ENCODE measurements around the gene TRAPPC14.
A peak's percentile ranks its signal among the peaks of the same experiment; 100 is the strongest.

Gene TRAPPC14

DNA sequence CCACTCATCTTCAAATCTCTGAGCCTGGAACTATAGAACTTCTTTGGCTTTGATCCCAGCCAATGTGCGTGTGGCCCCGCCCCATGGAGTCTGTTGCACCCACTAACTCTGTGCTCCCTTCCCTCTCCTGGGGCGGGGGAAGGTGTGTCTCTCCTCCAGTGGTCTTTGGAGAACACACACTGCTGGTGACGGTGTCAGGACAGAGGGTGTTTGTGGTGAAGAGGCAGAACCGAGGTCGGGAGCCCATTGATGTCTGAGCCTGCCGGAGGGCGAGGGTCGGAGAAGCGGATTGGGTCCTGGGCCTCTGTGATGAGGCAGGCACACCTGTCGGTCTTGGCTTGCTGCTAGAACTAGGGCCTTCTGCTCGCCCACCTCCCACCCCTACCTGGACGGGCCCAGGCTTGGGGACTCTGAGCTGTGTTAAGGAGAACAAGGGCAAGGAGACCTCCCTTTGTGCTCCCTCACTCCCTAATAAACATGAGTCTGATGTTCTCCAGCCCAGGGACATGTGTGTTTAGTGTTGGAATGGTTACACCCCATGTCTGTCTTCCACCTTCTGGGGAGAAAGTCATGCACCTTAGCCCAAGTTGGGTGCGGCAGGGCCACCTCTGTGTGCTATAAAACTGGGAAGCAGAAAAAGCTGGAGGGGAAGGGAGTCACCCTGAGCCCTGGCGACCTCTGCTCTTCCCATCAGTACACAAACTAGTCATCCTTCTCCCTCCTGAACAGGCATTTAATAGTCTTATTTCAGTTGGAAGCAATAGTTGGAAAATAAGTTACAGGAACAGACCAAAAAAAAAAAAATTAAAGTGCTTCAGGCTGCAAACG is 4.6 kb downstream of the TRAPPC14 start:
- TF ChIP-seq, protein P1, sequence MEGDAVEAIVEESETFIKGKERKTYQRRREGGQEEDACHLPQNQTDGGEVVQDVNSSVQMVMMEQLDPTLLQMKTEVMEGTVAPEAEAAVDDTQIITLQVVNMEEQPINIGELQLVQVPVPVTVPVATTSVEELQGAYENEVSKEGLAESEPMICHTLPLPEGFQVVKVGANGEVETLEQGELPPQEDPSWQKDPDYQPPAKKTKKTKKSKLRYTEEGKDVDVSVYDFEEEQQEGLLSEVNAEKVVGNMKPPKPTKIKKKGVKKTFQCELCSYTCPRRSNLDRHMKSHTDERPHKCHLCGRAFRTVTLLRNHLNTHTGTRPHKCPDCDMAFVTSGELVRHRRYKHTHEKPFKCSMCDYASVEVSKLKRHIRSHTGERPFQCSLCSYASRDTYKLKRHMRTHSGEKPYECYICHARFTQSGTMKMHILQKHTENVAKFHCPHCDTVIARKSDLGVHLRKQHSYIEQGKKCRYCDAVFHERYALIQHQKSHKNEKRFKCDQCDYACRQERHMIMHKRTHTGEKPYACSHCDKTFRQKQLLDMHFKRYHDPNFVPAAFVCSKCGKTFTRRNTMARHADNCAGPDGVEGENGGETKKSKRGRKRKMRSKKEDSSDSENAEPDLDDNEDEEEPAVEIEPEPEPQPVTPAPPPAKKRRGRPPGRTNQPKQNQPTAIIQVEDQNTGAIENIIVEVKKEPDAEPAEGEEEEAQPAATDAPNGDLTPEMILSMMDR (conservative IDR thresholded peaks at IDR 0.05; ENCODE audit: low read depth) = no peak
- peak overlapping the region; percentile 93 for H3K27ac ChIP-seq
- CTCF ChIA-PET = interaction anchor here (0.8 kb wide), 1 partner anchor 21 kb away, joined by 3 read pairs; no protein-coding TSS in a partner anchor
- POLR2A ChIA-PET (ENCODE audit: low non-redundant PET) = interaction anchor here (1.4 kb wide), 1 partner anchor 274 kb away, joined by 4 read pairs; the partner anchor contains the start of gene ZCWPW1
- no peak for DNase-seq (ENCODE audit: low spot score)

DNA sequence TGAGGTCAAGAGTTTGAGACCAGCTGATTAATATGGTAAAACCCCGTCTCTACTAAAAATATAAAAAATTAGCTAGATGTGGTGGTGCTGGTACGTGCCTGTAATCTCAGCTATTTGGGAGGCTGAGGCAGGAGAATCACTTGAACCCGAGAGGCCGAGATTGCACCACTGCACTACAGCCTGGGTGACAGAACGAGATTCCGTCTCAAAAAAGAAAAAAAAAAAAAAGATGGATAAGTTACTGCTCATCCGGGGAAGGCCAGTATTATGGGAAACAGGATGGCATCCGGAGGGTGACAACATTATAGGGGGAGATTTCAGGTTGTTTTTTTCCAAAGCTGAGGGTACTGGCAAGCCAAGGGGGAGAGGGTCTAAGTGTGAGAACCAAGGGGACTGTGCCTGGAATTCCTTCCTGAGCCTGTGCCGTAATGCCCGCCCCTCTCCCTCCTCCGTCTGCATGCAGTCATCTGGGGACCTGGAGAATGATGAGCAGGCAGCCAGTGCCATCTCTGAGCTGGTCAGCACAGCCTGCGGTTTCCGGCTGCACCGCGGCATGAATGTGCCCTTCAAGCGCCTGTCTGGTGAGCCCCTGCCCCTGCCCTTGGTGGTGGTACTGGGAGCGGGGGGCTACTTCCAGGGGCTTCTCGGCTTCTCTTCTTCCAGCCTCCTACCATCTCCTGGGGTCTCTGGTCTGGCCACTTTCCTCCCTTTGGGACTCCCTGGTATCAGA is 5.4 kb downstream of the TRAPPC14 start:
- DNase-seq (ENCODE audit: low spot score) = no peak
- H3K27ac ChIP-seq = peak overlapping the region; percentile 93
- POLR2A ChIA-PET (ENCODE audit: low non-redundant PET) = no interaction called here
- CTCF ChIA-PET = no interaction called here
- TF ChIP-seq, protein P1 (conservative IDR thresholded peaks at IDR 0.05; ENCODE audit: low read depth) = no peak

- no peak overlapping the region for H3K27ac ChIP-seq
- ChIA-PET CTCF (no interaction called here), POLR2A (ENCODE audit: low non-redundant PET) (no interaction called here)
Measured at GRCh38 chr7:100152404-100152803, 6.1 kb downstream of the TRAPPC14 start.

DNA sequence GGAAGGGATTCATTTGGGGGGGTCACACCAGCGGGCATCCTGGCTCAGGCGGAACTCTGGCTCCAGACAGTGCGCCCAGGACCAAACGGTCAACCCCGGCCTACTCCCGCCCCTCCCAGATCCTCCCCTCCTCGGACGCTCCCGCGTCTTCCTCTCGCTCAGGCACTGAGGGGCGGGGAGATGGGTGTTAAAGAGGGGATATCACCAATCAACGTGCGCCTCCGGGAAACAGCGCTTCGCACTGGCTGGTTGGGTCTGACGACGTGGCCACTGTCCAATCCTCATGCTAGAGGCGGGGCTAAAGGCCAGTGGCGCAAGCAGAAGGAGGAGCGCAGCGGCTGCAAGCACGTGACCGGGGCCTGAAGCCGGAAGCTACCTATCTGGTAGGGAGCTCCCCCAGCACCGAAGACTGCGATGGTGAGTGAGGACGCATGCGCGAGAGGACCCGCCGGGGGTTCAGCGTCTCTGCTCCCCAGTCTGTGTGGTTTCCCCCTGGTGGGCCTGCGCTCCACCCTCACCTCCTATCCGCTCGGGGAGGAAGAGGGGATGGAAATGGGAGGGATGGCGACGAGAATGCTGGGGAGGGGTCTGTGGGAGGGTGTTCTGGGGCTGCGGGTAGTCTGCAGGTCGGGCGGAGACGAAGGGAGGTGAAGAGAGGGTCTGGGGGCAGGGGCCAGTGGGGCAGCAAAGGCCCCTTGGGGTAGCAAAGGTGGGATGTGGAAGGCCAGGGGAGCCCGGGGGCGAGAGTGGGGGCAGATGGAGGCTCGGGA is 9.8 kb downstream of the TRAPPC14 start, which contains the start of gene LAMTOR4:
LAMTOR4 (plus strand) TSS at position 360 of the 770 bp plus-strand sequence; CDS start at position 415, 55 bp downstream.
- TF ChIP-seq, protein P1 (conservative IDR thresholded peaks at IDR 0.05; ENCODE audit: low read depth) = no peak
- peak; percentile 99 for DNase-seq (ENCODE audit: low spot score)
- CTCF ChIA-PET = interaction anchor here (0.6 kb wide), 1 partner anchor 20 kb away, joined by 4 read pairs; no protein-coding TSS in a partner anchor
- peak within 1 kb of the TSS; percentile 78 for H3K27ac ChIP-seq
- POLR2A ChIA-PET (ENCODE audit: low non-redundant PET) = interaction anchor here (0.5 to 1.6 kb wide), 7 partner anchors 9 to 46 kb away, joined by 3 to 10 read pairs (median 3); partner anchors contain the start of genes GPC2 and STAG3

More at GRCh38 chr7:100152404-100152803, 6.1 kb downstream of the TRAPPC14 start:
- TF ChIP-seq, protein P1 (conservative IDR thresholded peaks at IDR 0.05; ENCODE audit: low read depth) = no peak
- no peak for DNase-seq (ENCODE audit: low spot score)

- TF ChIP-seq, protein P1 (conservative IDR thresholded peaks at IDR 0.05; ENCODE audit: low read depth) = no peak
- ChIA-PET CTCF (interaction anchor here (0.6 kb wide), 1 partner anchor 19 kb away, joined by 4 read pairs; no protein-coding TSS in a partner anchor), POLR2A (ENCODE audit: low non-redundant PET) (interaction anchor here (0.9 to 1.6 kb wide), 4 partner anchors 10 to 29 kb away, joined by 3 to 10 read pairs (median 4); partner anchors contain the start of genes GPC2 and STAG3)
- DNase-seq (ENCODE audit: low spot score) = no peak
- peak overlapping the region; percentile 78 for H3K27ac ChIP-seq
Measured at GRCh38 chr7:100148225-100148558, 10.3 kb downstream of the TRAPPC14 start.
